Measurements from ENCODE around the gene ZNF609.

Gene ZNF609

DNA sequence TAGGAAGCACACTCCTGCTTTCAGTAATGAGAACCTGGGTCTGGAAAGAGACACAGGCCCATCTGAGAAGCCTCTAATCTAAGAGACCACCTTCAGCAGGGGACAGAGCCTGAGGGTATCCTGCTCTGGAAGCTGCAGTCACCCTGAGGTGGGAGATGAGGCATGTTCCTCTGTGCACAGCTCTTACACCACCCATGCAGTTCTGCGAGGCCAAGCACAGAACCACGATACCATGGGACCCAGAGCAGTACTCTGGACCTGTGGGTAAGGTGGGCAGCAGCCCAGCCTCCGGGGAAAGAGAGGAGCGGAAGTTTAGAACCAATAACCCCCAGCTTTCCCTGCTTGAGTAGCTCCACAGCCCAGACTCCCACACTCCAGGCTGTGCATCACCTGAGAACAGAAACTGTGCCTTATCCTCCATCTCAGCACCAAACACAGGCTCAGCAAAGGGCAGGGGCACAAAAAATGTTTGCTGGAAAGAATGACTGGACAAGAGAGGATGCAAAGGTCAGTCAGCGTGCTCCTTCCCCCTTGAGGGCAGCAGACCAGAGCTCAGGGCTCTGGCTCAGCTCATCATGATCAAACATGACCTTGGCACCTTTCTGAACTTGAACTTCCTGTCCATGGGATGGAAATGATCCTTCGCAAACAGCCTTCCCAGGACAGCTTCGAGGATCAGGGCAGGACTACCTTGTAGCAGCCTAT, 271.9 kb downstream of the ZNF609 start:
- H3K4me3 ChIP-seq (ENCODE audit: control insufficient read depth, low read depth, low read length) = no peak overlapping the region
- DNase-seq (ENCODE audit: low read depth) = no peak
- TF ChIP-seq, protein P1, sequence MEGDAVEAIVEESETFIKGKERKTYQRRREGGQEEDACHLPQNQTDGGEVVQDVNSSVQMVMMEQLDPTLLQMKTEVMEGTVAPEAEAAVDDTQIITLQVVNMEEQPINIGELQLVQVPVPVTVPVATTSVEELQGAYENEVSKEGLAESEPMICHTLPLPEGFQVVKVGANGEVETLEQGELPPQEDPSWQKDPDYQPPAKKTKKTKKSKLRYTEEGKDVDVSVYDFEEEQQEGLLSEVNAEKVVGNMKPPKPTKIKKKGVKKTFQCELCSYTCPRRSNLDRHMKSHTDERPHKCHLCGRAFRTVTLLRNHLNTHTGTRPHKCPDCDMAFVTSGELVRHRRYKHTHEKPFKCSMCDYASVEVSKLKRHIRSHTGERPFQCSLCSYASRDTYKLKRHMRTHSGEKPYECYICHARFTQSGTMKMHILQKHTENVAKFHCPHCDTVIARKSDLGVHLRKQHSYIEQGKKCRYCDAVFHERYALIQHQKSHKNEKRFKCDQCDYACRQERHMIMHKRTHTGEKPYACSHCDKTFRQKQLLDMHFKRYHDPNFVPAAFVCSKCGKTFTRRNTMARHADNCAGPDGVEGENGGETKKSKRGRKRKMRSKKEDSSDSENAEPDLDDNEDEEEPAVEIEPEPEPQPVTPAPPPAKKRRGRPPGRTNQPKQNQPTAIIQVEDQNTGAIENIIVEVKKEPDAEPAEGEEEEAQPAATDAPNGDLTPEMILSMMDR (conservative IDR thresholded peaks at IDR 0.05; ENCODE audit: control insufficient read depth, insufficient read depth, low read depth, low read length) = no peak

Measured in fibroblast of mammary gland (primary cell).